Ectodermal cell (in vitro differentiated cells): ENCODE data around the gene ARF6.
A peak's percentile ranks its signal among the peaks of the same experiment; 100 is the strongest.
"Not testable (repeated sequence)": the region's sequence is repeated elsewhere in the genome, so short reads cannot be mapped to it uniquely, and the experiment has no call there.

Source experiments
- H3K27ac ChIP-seq: 2 replicates; pipeline ENCODE4 v1.7.0; 2013; ENCODE audit warnings: mild to moderate bottlenecking, low read depth, low read length; ENCODE audit not compliant: insufficient read depth, poor library complexity, severe bottlenecking
- H3K27me3 ChIP-seq: 2 replicates; pipeline ENCODE4 v1.7.0; 2013; ENCODE audit warnings: mild to moderate bottlenecking, low read length; ENCODE audit not compliant: insufficient read depth, control insufficient read depth, poor library complexity, severe bottlenecking
- H3K36me3 ChIP-seq: one replicate; pipeline ENCODE4 v1.7.0; 2013; ENCODE audit warnings: low read length; ENCODE audit not compliant: control insufficient read depth, insufficient read depth
- H3K4me1 ChIP-seq: one replicate; pipeline ENCODE4 v1.7.0; 2013; ENCODE audit warnings: low read length; ENCODE audit not compliant: control insufficient read depth, insufficient read depth
- H3K4me3 ChIP-seq: 2 replicates; pipeline ENCODE4 v1.7.0; 2013; ENCODE audit warnings: low read depth, low read length, control low read depth; ENCODE audit not compliant: insufficient read depth
- H3K9me3 ChIP-seq: 2 replicates; pipeline ENCODE4 v1.7.0; 2013; ENCODE audit warnings: mild to moderate bottlenecking, low read length, moderate library complexity; ENCODE audit not compliant: control insufficient read depth
- WGBS, 2 experiments: methylation state at CpG; one replicate each; pipeline ENCODE4 v1.1.7; 2013; ENCODE audit warnings: missing lambda C conversion rate in 2 of 2; 5-methylcytosine and 5-hydroxymethylcytosine counted together

The ARF6 gene

DNA sequence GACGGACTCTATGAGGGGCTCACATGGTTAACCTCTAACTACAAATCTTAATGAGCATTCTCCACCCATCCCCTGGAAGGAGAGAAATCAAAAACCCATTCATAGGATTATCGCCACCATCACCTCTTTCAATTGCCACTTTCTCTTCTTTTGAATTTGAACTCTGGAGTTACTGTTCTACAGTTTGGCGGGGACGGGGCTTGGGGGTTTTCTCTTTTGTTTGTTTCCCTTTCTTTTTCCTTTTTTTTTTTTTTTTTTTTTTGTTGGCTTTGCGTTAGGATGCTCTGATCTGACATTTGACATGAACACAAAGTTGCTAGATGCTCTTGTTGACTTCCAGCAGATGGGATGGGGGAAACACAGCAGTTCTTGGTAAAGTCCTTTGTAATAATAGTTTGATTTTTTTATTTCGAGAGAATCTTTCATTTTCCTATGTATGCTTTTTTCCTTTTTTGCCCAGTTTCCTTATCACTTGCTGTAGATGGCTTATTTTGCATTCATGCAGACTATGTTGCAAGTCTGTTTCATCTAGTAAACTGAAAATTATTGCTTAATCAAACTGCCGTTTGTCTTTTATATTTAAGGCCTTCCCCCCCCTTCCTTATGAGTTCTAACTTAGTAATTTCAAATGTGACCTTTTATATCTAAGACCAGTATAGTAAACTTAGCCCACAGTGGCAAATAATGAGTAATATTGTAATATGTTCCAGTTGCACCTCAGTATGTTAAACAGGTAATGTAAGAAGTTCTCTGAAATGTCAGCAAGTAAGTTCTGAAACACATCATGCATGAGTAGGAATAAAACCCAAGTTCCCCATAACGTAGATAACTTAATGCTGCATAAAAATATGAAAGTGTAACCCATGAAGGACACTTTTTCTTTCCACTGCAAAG is 1.6 kb downstream of the ARF6 start:
- H3K4me3 ChIP-seq: peak overlapping the region; percentile 91
- not testable (repeated sequence) for H3K27ac ChIP-seq, H3K9me3 ChIP-seq, H3K4me1 ChIP-seq, H3K27me3 ChIP-seq, H3K36me3 ChIP-seq
- 28 to 34% methylated on average over 8 of the region's 8 CpGs for WGBS, 2 experiments

DNA sequence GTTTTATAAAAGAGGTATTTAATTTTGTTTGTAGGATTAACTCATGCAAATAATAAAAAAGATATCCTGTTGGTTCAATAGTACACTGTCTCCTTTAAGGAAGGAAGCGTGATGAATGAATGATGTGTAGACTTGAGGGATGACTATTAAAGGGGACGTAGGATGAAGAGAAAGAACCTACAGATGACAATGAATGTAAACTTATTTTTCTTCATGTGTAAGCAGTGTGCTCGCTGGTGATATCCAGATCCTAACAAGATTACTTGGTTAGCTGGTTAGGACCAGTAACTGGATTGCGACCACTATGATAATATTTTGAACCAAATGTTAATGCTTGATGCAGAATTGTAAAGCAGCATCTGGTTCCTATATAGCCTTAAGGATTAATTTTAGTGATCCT is 2.6 kb downstream of the ARF6 start:
- Histone ChIP-seq H3K27ac (no peak overlapping the region), H3K36me3 (no peaks in the 10 kb centered on the region), H3K4me1 (peaks cover 10% of the 10 kb centered on the region), H3K9me3 (no peaks in the 10 kb centered on the region), H3K4me3 (peak overlapping the region; percentile 3), H3K27me3 (no peaks in the 10 kb centered on the region)
- 88 to 90% methylated on average over 4 of the region's 4 CpGs for WGBS, 2 experiments

DNA sequence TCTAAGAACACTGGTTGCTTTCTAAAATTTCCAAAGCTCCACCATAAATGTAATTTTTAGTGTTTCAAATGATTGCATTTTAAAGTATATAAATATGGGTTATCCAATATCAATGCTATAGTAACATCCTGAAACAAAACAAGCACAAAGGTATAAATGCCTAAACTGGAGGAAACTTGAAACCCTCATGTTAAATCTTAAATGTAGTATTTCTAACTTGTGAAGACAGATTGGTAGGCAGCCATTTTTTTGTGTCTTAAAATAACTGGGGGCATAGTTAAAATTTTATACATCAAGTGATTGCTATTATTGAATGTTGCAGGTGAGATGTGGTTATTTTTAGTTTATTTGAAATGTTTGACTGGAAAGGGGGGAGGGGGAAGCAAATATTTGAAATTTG is 3.4 kb downstream of the ARF6 start:
- H3K9me3 ChIP-seq, H3K4me3 ChIP-seq, H3K36me3 ChIP-seq, H3K27ac ChIP-seq, H3K27me3 ChIP-seq, H3K4me1 ChIP-seq: not testable (repeated sequence)

DNA sequence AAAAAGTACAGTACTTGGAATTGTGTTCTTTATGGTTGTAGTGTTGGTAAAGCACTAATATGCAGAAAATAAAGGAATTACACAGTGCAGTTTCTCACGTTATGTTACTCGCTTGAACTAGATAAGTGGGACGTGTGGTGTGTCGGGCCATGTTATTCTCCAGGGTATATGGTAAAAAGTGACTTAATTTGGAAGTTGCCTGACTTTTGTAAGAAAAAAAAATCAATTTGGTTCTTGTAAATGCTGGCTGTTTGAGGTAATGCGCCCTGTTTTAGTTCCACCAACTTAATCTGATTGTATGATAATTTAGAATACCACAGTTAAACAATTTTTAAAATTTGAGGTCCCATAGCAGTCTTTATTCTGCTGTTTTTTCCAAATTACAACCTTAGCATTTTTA is 4.1 kb downstream of the ARF6 start:
- no peaks in the 10 kb centered on the region for H3K27me3 ChIP-seq
- no peak overlapping the region for H3K4me3 ChIP-seq
- H3K4me1 ChIP-seq: peaks cover 10% of the 10 kb centered on the region
- 92 to 93% methylated on average over 4 of the region's 5 CpGs for WGBS, 2 experiments
- H3K9me3 ChIP-seq: no peaks in the 10 kb centered on the region
- no peaks in the 10 kb centered on the region for H3K36me3 ChIP-seq
- H3K27ac ChIP-seq: no peak overlapping the region

DNA sequence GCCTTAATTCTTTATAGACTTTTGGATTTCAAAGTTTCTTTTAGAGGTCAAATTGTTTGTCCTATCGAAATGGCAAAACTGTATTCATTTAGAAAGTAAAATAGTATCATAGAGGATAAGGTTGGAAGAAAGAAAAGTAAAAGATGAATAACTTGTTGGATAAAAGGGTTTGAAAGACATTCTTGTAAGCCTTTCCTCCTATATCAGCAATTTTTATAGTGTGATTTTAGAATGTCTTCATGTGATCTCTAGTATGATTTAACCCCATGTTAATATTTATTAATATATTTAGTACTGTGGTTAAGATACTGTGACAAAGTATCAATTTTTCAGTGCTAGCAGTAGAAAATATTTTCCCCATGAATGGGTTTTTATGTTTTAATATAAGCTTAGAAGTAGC is 4.5 kb downstream of the ARF6 start:
- H3K4me3 ChIP-seq: no peak overlapping the region
- WGBS, 2 experiments: 89 to 100% methylated on average over 1 of the region's 1 CpG
- no peak overlapping the region for H3K27ac ChIP-seq
- peaks cover 10% of the 10 kb centered on the region for H3K4me1 ChIP-seq
- H3K9me3 ChIP-seq: no peaks in the 10 kb centered on the region
- H3K27me3 ChIP-seq: no peaks in the 10 kb centered on the region
- no peaks in the 10 kb centered on the region for H3K36me3 ChIP-seq

DNA sequence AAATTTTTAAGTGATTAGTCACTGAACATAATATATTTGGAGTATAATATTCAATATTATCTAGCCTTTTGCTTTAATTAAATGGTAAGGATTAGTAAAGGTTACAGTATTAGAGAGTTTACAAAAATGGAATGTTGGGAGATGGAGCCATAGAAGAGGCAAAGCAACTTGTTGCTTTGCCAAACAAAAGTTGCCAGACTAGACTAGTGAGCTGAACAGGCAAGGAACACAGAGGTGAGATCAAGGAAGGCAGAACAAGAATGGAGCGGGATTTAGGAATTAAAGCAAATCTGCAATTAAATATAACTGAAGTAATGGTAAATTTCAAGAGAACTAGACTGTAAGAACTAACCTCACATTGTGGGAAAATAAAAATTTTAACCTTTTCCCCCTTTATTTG is 5.1 kb downstream of the ARF6 start:
- 80 to 100% methylated on average over 1 of the region's 1 CpG for WGBS, 2 experiments
- Histone ChIP-seq H3K27me3 (no peaks in the 10 kb centered on the region), H3K4me1 (peaks cover 10% of the 10 kb centered on the region), H3K9me3 (no peaks in the 10 kb centered on the region), H3K4me3 (no peak overlapping the region), H3K27ac (no peak overlapping the region), H3K36me3 (no peaks in the 10 kb centered on the region)

DNA sequence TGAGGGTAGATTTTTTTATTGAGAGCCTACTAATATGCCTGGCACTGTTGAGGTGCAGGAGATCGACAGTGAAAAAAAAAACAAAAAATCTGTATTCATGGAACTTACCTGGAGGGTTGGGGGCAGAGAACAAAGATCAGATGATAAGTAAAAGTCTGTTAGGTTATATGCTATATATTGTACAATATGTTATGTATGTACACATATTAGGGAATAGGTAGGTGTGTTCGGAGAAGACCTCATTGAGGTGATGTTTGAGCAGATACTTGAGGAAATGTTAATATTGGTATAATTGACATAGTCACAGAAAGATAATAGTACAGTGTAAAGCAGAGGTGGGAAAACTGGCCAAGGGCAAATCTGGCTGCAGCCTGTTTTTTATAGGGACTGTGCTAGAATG is 5.6 kb downstream of the ARF6 start:
- no peak overlapping the region for H3K27ac ChIP-seq
- no peaks in the 10 kb centered on the region for H3K36me3 ChIP-seq
- H3K27me3 ChIP-seq: no peaks in the 10 kb centered on the region
- 93% methylated on average over 2 of the region's 2 CpGs for WGBS, 2 experiments
- peaks cover 10% of the 10 kb centered on the region for H3K4me1 ChIP-seq
- H3K4me3 ChIP-seq: no peak overlapping the region
- no peaks in the 10 kb centered on the region for H3K9me3 ChIP-seq

DNA sequence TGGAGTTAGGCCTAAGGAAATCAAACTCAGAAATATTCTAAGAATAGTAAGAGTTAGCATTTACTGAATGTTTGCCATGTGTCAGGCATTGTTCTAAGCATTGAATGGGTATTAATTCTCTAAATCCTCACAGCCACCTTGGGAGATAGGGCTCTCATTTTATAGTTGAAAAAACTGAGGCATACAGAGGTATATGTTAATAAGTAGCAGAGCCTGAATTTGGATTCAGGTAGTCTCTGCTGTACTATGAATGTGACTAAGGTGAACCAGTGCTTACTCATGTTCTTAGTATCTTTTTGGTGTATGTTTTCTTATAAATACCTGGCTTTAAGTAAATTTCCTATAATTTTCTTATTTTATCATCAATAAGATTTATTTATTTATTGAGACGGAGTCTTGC is 8.1 kb downstream of the ARF6 start:
- Histone ChIP-seq H3K27ac (no peak overlapping the region), H3K4me3 (no peak overlapping the region), H3K36me3 (no peaks in the 10 kb centered on the region), H3K27me3 (no peaks in the 10 kb centered on the region), H3K4me1 (no peaks in the 10 kb centered on the region), H3K9me3 (no peaks in the 10 kb centered on the region)
- WGBS, 2 experiments: 94 to 100% methylated on average over 1 of the region's 1 CpG

DNA sequence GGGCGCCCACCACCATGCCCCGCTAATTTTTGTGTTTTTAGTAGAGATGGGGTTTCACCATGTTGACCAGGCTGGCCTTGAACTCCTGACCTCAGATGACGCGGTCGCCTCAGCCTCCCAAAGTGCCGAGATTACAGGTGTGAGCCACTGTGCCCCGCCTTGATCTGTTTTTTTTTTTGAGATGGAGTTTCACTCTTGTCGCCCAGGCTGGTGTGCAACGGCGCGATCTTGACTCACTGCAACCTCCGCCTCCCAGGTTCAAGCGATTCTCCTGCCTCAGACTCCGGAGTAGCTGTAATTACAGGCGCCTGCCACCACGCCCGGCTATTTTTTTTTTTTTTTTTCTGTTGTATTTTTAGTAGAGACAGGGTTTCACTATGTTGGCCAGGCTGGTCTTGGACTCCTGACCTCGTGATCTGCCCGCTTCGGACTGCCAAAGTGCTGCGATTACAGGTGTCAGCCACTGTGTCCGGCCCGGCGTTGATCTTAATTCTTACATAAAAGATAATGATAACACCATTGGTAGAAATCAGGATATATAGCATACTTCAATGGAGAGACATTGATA is 9.9 kb downstream of the ARF6 start:
- H3K27ac ChIP-seq, H3K27me3 ChIP-seq, H3K4me1 ChIP-seq, H3K36me3 ChIP-seq, H3K9me3 ChIP-seq, H3K4me3 ChIP-seq: not testable (repeated sequence)
- 82% methylated on average over 21 to 24 of the region's 24 CpGs for WGBS, 2 experiments

DNA sequence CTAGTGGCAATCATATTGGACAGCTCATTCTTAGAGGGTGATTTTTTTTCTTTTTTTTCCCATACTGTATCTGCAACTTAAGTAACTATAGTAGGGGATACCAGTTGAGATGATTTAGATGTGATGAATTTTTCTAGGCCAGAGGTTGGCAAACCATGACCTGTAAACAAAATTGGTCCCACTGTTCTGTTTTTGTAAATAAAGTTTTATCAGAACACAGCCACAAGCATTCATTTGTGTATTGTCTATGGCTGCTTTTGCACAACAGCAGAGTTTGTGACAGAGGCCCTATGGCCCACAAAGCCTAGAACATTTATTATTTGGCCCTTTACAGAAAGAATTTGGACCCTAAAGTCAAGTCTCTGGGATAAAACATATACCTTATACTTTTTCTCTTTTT is 11.4 kb downstream of the ARF6 start:
- H3K9me3 ChIP-seq: no peaks in the 10 kb centered on the region
- H3K27ac ChIP-seq: no peak overlapping the region
- H3K4me1 ChIP-seq: no peaks in the 10 kb centered on the region
- H3K27me3 ChIP-seq: no peaks in the 10 kb centered on the region
- no peaks in the 10 kb centered on the region for H3K36me3 ChIP-seq
- no peak overlapping the region for H3K4me3 ChIP-seq
